Testis (tissue), 3 donors: ENCODE measurements around the gene FGFR2. TPM values are rescaled to one million over a fixed set of nuclear protein-coding genes. Genes with fewer than 3 reads are reported as not detected.

Source experiments
- DNase-seq: peaks from one replicate; pipeline ENCODE4 v3.0.0-alpha.2; 2019
- H3K27ac ChIP-seq, 2 donors: fragments of 200-600 bp; sonication (generic); one replicate each; pipeline ENCODE4 v1.5.1; 2019
- H3K27me3 ChIP-seq: fragments of 200-600 bp; sonication (generic); one replicate; pipeline ENCODE4 v1.5.1; 2019
- H3K36me3 ChIP-seq: fragments of 200-600 bp; sonication (generic); one replicate; pipeline ENCODE4 v1.5.1; 2017; ENCODE audit warnings: low read depth; ENCODE audit errors: missing control alignments
- H3K4me1 ChIP-seq: fragments of 200-600 bp; sonication (generic); one replicate; pipeline ENCODE4 v1.5.1; 2019
- H3K4me3 ChIP-seq, 2 donors: fragments of 200-600 bp; sonication (generic); one replicate each; pipeline ENCODE4 v1.5.1; 2017 to 2019
- H3K9me3 ChIP-seq: fragments of 200-600 bp; sonication (generic); one replicate; pipeline ENCODE4 v1.5.1; 2017
- POLR2A ChIP-seq: fragments of 450-650 bp; IDR thresholded peaks from one replicate; pipeline ENCODE4 v1.6.1; 2017; ENCODE audit warnings: antibody characterized with exemption, mild to moderate bottlenecking, moderate library complexity
- WGBS, 2 donors: methylation state at CpG; one replicate each; pipeline ENCODE4 v1.1.5; 2018; 5-methylcytosine and 5-hydroxymethylcytosine counted together
- intact Hi-C: fragments of 100-400 bp; cut with DNase I; formaldehyde crosslinking; loops from one replicate; pipeline ENCODE4 v1.15.1; 2023; ENCODE audit warnings: low total_unique reads
- polyA plus RNA-seq: library from polyadenylated mRNA; stranded (reverse); fragments of 350-450 nt; fragmentation: Illumina TruSeq; extraction: RNeasy Lipid Tissue Mini Kit (QIAGEN cat#74804); gene quantifications from one replicate; pipeline ENCODE4 v1.2.3, GENCODE V29; 2014; ENCODE audit warnings: low read depth, low replicate concordance; ENCODE audit not compliant: insufficient read depth
- total RNA-seq, 2 donors: library from RNA; depleted of rRNA; stranded (reverse); fragments of >200 nt; gene quantifications; one replicate each; pipeline ENCODE4 v1.2.3, GENCODE V29; 2016
- TF ChIP-seq, protein P1 (sequence below), 3 experiments: fragments of 450-650 bp in 2 of 3; fragments of 200-600 bp in 1 of 3; sonication (generic) in 1 of 3; IDR thresholded peaks; one replicate each; pipeline ENCODE4 v1.5.1; 2016 to 2019; ENCODE audit warnings: antibody characterized with exemption in 3 of 3, mild to moderate bottlenecking in 2 of 3, moderate library complexity in 1 of 3

Gene FGFR2
- total and polyA plus RNA-seq, 3 donors from 2014 or later, result 23.2 to 28.9 (median 23.4) TPM

DNA sequence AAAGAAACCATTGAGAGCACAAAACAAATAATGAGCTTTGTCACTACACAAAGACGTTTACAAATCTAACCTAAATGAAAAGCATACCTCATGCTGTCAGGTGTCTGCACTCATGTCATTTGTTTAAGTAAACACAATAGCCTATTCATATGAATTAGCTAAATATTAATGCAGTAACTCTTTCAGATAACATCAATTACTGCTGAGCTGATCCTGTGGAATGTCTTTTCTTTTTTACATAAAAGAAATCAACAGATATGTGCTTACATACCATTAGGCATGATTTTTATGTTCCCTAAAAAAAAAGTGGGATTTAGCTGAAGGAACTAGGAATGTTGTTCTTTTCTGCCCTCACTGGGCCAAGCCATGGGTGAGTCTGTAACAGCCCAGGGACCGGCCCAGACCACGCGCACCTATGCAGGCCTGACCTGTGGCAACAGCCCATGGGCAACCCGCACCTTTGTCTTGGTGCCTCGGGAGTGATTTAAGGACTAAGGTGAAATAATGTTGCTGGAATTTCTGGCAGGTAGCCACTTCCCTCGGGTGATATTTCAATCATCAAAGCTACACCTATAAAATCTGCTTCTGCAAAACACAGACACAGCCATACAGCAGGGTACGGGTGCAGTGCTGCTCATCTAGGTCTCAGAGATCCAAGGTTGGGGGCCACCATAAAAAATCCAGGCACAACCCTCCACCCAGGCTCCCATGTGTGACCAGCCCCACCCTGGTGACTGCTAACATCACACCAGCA is 44.6 kb downstream of the FGFR2 start:
- no peak overlapping the region for H3K4me3 ChIP-seq
- peaks cover 6% of the 10 kb centered on the region for H3K4me1 ChIP-seq
- H3K27ac ChIP-seq, result no peak overlapping the region
- 84 to 92% methylated on average over 5 to 8 of the region's 8 CpGs for WGBS, 2 donors
- intact Hi-C loops, result no loop called here
- H3K36me3 ChIP-seq, result no peaks in the 10 kb centered on the region
- TF ChIP-seq, protein P1, sequence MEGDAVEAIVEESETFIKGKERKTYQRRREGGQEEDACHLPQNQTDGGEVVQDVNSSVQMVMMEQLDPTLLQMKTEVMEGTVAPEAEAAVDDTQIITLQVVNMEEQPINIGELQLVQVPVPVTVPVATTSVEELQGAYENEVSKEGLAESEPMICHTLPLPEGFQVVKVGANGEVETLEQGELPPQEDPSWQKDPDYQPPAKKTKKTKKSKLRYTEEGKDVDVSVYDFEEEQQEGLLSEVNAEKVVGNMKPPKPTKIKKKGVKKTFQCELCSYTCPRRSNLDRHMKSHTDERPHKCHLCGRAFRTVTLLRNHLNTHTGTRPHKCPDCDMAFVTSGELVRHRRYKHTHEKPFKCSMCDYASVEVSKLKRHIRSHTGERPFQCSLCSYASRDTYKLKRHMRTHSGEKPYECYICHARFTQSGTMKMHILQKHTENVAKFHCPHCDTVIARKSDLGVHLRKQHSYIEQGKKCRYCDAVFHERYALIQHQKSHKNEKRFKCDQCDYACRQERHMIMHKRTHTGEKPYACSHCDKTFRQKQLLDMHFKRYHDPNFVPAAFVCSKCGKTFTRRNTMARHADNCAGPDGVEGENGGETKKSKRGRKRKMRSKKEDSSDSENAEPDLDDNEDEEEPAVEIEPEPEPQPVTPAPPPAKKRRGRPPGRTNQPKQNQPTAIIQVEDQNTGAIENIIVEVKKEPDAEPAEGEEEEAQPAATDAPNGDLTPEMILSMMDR (IDR thresholded peaks at IDR 0.05), result no peak
- TF ChIP-seq POLR2A, result no peak
- no peaks in the 10 kb centered on the region for H3K9me3 ChIP-seq
- H3K27me3 ChIP-seq, result no peaks in the 10 kb centered on the region
- no peak for DNase-seq

DNA sequence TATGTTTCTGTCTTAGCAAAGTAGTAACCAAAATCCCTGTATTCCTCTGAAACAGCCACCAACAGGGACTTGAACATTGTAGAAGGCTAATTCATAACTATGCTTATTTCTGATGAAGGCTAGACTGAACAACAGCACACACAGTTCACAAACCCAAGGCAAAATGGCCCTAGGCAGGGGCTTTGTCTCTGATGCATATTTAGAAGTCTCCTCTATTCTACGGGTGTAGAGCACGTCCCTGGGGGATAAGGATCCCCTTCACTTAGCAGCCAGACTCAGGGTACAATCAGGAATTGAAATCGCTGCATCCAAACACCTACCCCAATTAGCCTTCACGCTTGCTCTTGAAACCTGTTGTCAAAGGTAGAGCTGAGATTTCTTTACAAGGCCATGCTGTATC is 45.5 kb downstream of the FGFR2 start:
- intact Hi-C loops, result no loop called here

DNA sequence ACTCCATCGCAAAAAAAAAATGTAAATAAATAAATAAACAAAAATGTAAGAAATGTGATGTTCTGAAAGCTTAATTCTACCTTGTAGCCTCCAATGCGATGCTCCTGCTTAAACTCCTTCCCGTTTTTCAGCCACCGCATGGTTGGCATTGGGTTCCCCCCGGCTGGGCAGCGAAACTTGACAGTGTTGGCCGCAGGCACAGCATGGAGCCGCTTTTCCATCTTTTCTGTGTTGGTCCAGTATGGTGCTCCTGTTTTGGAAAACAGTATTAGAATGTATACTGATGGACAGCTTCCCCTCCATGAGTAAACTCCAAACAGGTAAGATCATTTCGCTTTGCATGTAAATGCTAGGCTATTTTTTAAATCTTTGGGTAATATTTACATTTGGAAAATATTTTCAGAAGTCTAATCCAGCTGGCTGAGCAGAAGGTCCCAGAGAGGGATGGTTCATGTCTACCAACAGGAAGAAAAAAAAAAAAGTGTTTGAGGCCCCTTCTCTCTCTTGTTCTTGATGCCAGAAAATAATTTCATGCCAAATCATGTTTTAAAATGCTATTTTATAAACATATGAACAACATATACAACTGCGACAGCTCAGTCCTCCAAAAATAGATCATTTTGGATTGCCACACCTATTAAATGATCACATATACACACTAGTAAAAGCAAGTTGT is 46.9 kb downstream of the FGFR2 start:
- H3K4me1 ChIP-seq, result peaks cover under 1% of the 10 kb centered on the region
- 96% methylated on average over 10 of the region's 10 CpGs for WGBS, 2 donors
- intact Hi-C loops, result no loop called here
- TF ChIP-seq, protein P1 (IDR thresholded peaks at IDR 0.05), result no peak
- TF ChIP-seq POLR2A, result no peak
- H3K27ac ChIP-seq, result no peak overlapping the region
- DNase-seq, result no peak
- no peaks in the 10 kb centered on the region for H3K9me3 ChIP-seq
- no peaks in the 10 kb centered on the region for H3K36me3 ChIP-seq
- H3K27me3 ChIP-seq, result no peaks in the 10 kb centered on the region
- no peak overlapping the region for H3K4me3 ChIP-seq

More for the DNA sequence above, 45.5 kb downstream of the FGFR2 start:
- no peak overlapping the region for H3K27ac ChIP-seq
- H3K4me3 ChIP-seq, result no peak overlapping the region
- DNase-seq, result no peak
- 90 to 93% methylated on average over 4 of the region's 4 CpGs for WGBS, 2 donors
- H3K9me3 ChIP-seq, result no peaks in the 10 kb centered on the region
- TF ChIP-seq, protein P1 (IDR thresholded peaks at IDR 0.05), result no peak
- TF ChIP-seq POLR2A, result no peak
- no peaks in the 10 kb centered on the region for H3K27me3 ChIP-seq
- peaks cover 6% of the 10 kb centered on the region for H3K4me1 ChIP-seq
- no peaks in the 10 kb centered on the region for H3K36me3 ChIP-seq

DNA sequence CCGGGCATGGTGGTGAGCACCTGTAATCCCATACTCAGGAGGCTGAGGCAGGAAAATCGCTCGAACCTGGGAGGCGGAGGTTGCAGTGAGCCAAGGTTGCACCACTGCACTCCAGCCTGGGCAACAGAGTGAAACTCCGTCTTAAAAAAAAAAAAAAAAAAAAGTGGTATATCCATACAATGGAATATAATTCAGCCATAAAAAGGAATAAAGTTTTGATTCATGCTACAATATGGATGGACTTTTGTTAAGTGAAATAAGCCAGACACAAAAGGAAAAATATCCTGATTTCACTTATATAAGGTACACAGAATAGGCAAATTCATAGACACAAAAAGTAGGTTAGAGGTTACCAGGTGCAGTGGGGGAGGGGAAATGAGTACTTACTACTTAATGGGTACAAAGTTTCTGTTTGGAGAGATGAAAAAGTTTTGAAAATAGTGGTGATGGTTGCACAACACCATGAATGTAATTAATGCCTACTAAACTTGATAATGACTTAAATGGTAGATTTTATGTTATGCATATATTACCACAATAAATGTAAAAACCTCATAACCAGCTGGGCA is 53.9 kb downstream of the FGFR2 start:
- 90 to 94% methylated on average over 5 of the region's 5 CpGs for whole genome bisulfite sequencing, 2 donors
- no peaks in the 10 kb centered on the region for H3K4me1 ChIP-seq
- TF ChIP-seq, protein P1 (IDR thresholded peaks at IDR 0.05), result no peak
- no peak for TF ChIP-seq POLR2A
- no peaks in the 10 kb centered on the region for H3K27me3 ChIP-seq
- H3K4me3 ChIP-seq, result no peak overlapping the region
- no peak overlapping the region for H3K27ac ChIP-seq
- H3K9me3 ChIP-seq, result no peaks in the 10 kb centered on the region
- intact Hi-C loops, result no loop called here
- no peak for DNase-seq
- H3K36me3 ChIP-seq, result no peaks in the 10 kb centered on the region
